GM21825 (cell line): ENCODE results near the gene TNFRSF12A.
A peak's percentile ranks its signal among the peaks of the same experiment; 100 is the strongest.

ENCODE experiments used
- ATAC-seq: cut with Tn5 transposase; IDR thresholded peaks from one replicate; pipeline ENCODE4 v1.9.1; 2021; ENCODE audit warnings: mild to moderate bottlenecking, moderate library complexity; ENCODE audit not compliant: unreplicated experiment

Gene TNFRSF12A

GRCh38 chr16:3010510-3010909, 9.7 kb upstream of the TNFRSF12A start:
- ATAC-seq: no peak

- ATAC-seq: no peak
These were observed 7.9 kb upstream of the TNFRSF12A start for GRCh38 chr16:3012246-3012645.

GRCh38 chr16:3012828-3013420, 7.2 kb upstream of the TNFRSF12A start, which contains the start of gene CLDN9:
Gene CLDN9 (plus strand): TSS chr16:3012923. CDS start chr16:3013363, 440 bp downstream.
- ATAC-seq: no peak

GRCh38 chr16:3013491-3013951, 6.6 kb upstream of the TNFRSF12A start:
- ATAC-seq: no peak

- no peak for ATAC-seq
These were observed 6.0 kb upstream of the TNFRSF12A start for GRCh38 chr16:3013998-3014690.

GRCh38 chr16:3014971-3015370, 5.2 kb upstream of the TNFRSF12A start:
- no peak for ATAC-seq

GRCh38 chr16:3015865-3016521, 4.2 kb upstream of the TNFRSF12A start:
- no peak for ATAC-seq

- ATAC-seq: no peak
These were observed 2.8 kb upstream of the TNFRSF12A start for GRCh38 chr16:3017344-3017743.

- no peak for ATAC-seq
These were observed 2.2 kb upstream of the TNFRSF12A start, which contains the start of gene CLDN6 for GRCh38 chr16:3017794-3018506. Gene CLDN6 (minus strand): TSS chr16:3018183. CDS start chr16:3016021, 2,162 bp downstream.

- no peak for ATAC-seq
These were observed 448 bp upstream of the TNFRSF12A start for GRCh38 chr16:3019594-3020246.

GRCh38 chr16:3020604-3021448, 658 bp downstream of the TNFRSF12A start:
- no peak for ATAC-seq

- ATAC-seq: no peak
These were observed 1.5 kb downstream of the TNFRSF12A start for GRCh38 chr16:3021449-3022207.

GRCh38 chr16:3022208-3022683, 2.1 kb downstream of the TNFRSF12A start:
- ATAC-seq: no peak

- ATAC-seq: no peak
These were observed 2.7 kb downstream of the TNFRSF12A start for GRCh38 chr16:3022684-3023414.

- ATAC-seq: no peak
These were observed 3.2 kb downstream of the TNFRSF12A start for GRCh38 chr16:3023415-3023668.

- ATAC-seq: peak; percentile 56
These were observed 3.7 kb downstream of the TNFRSF12A start, which contains the start of the genes HCFC1R1 and THOC6 for GRCh38 chr16:3023669-3024478. Gene HCFC1R1 (minus strand): TSS chr16:3023942. CDS start chr16:3023941, 1 bp downstream. Gene THOC6 (plus strand): TSS chr16:3024035. CDS start chr16:3024327, 292 bp downstream.
